ENCODE results near the gene CDKL5. TPM values are rescaled to one million over a fixed set of nuclear protein-coding genes. Genes with fewer than 3 reads are reported as not detected.
A peak's percentile ranks its signal among the peaks of the same experiment; 100 is the strongest.

CDKL5 gene
- total and polyA plus RNA-seq, 2 donors from 2014 or later = 2.0 to 18.0 TPM

- H3K27ac ChIP-seq (ENCODE audit: low read depth in 2 of 2, low read length in 2 of 2) = peak overlapping the region in 1 of 2 donors; percentile 28
- H3K9me3 ChIP-seq (ENCODE audit: control insufficient read depth in 2 of 3, insufficient read depth in 1 of 3, low read length in 3 of 3) = no peaks in the 10 kb centered on the region
- no peak for TF ChIP-seq CTCF (IDR thresholded peaks at IDR 0.05; ENCODE audit: borderline replicate concordance, extremely low read depth, insufficient read depth)
- intact Hi-C loops (cut with DNase I) = no loop called here
- H3K27me3 ChIP-seq (ENCODE audit: control insufficient read depth, insufficient read depth, low read length) = no peaks in the 10 kb centered on the region
- H3K9ac ChIP-seq (ENCODE audit: low read length in 3 of 3) = peak overlapping the region in 2 of 3 donors; percentile 32 to 77
- no peaks in the 10 kb centered on the region for H3K36me3 ChIP-seq (ENCODE audit: control insufficient read depth in 2 of 3, insufficient read depth in 3 of 3, low read length in 3 of 3)
- peak; percentile 83 to 91 (median 89) for DNase-seq
- H3K4me1 ChIP-seq (ENCODE audit: control insufficient read depth in 2 of 3, insufficient read depth in 2 of 3, low read depth in 1 of 3, low read length in 3 of 3) = no peaks in the 10 kb centered on the region
- FAIRE-seq = peak; percentile 66
- H3K4me3 ChIP-seq (ENCODE audit: low read length in 3 of 3) = peak overlapping the region; percentile 52 to 59 (median 55)
Observed at GRCh38 chrX:18674788-18675735, 249.7 kb downstream of the CDKL5 start.

GRCh38 chrX:18676050-18676449, 250.6 kb downstream of the CDKL5 start:
- no peak overlapping the region for H3K9ac ChIP-seq (ENCODE audit: low read length in 3 of 3)

GRCh38 chrX:18676470-18676869, 251.1 kb downstream of the CDKL5 start:
- TF ChIP-seq CTCF (IDR thresholded peaks at IDR 0.05; ENCODE audit: borderline replicate concordance, extremely low read depth, insufficient read depth) = peak; percentile 3
- FAIRE-seq (no peak), DNase-seq (peak in 1 of 5 donors; percentile 40)
- Histone ChIP-seq H3K4me3 (ENCODE audit: low read length in 3 of 3) (no peak overlapping the region), H3K4me1 (ENCODE audit: control insufficient read depth in 2 of 3, insufficient read depth in 2 of 3, low read depth in 1 of 3, low read length in 3 of 3) (no peaks in the 10 kb centered on the region), H3K27ac (ENCODE audit: low read depth in 2 of 2, low read length in 2 of 2) (no peak overlapping the region), H3K36me3 (ENCODE audit: control insufficient read depth in 2 of 3, insufficient read depth in 3 of 3, low read length in 3 of 3) (no peaks in the 10 kb centered on the region), H3K9me3 (ENCODE audit: control insufficient read depth in 2 of 3, insufficient read depth in 1 of 3, low read length in 3 of 3) (no peaks in the 10 kb centered on the region), H3K27me3 (ENCODE audit: control insufficient read depth, insufficient read depth, low read length) (no peaks in the 10 kb centered on the region), H3K9ac (ENCODE audit: low read length in 3 of 3) (no peak overlapping the region)
- intact Hi-C loops (cut with DNase I) = no loop called here

More at GRCh38 chrX:18676050-18676449, 250.6 kb downstream of the CDKL5 start:
- Histone ChIP-seq H3K36me3 (ENCODE audit: control insufficient read depth in 2 of 3, insufficient read depth in 3 of 3, low read length in 3 of 3) (no peaks in the 10 kb centered on the region), H3K9me3 (ENCODE audit: control insufficient read depth in 2 of 3, insufficient read depth in 1 of 3, low read length in 3 of 3) (no peaks in the 10 kb centered on the region), H3K4me3 (ENCODE audit: low read length in 3 of 3) (no peak overlapping the region), H3K27ac (ENCODE audit: low read depth in 2 of 2, low read length in 2 of 2) (no peak overlapping the region), H3K27me3 (ENCODE audit: control insufficient read depth, insufficient read depth, low read length) (no peaks in the 10 kb centered on the region), H3K4me1 (ENCODE audit: control insufficient read depth in 2 of 3, insufficient read depth in 2 of 3, low read depth in 1 of 3, low read length in 3 of 3) (no peaks in the 10 kb centered on the region)
- no peak for TF ChIP-seq CTCF (IDR thresholded peaks at IDR 0.05; ENCODE audit: borderline replicate concordance, extremely low read depth, insufficient read depth)
- intact Hi-C loops (cut with DNase I) = no loop called here
- DNase-seq (no peak), FAIRE-seq (no peak)

All from kidney (tissue), 14 donors.